ENCODE data around the gene KIAA0753. TPM values are rescaled to one million over a fixed set of nuclear protein-coding genes. Genes with fewer than 3 reads are reported as not detected.

KIAA0753 gene
- polyA plus RNA-seq, 1 donor (not counting 4 experiments of a cell fraction or from before 2014, with no cell fraction given), result 11.6 TPM

- Histone ChIP-seq H3K9me1 (ENCODE audit: control insufficient read depth, extremely low read depth, insufficient read depth, low read length) (no peaks in the 10 kb centered on the region), H3K4me1 (ENCODE audit: control insufficient read depth, extremely low read depth, insufficient read depth, low read length) (peaks cover 17% of the 10 kb centered on the region), H3K27ac (ENCODE audit: control insufficient read depth, insufficient read depth, low read length) (no peak overlapping the region), H3K27me3 (ENCODE audit: control insufficient read depth, extremely low read depth, insufficient read depth, low read length) (no peaks in the 10 kb centered on the region), H3K4me3 (ENCODE audit: control insufficient read depth in 2 of 3, extremely low read depth in 1 of 3, insufficient read depth in 2 of 3, low read depth in 1 of 3, low read length in 3 of 3) (no peak overlapping the region), H3K79me2 (ENCODE audit: control insufficient read depth, insufficient read depth, low read length) (no peaks in the 10 kb centered on the region), H3K9ac (ENCODE audit: control insufficient read depth, extremely low read depth, insufficient read depth, low read length) (no peak overlapping the region), H3K36me3 (ENCODE audit: control insufficient read depth in 2 of 2, extremely low read depth in 1 of 2, insufficient read depth in 2 of 2, low read length in 2 of 2) (no peaks in the 10 kb centered on the region), H4K20me1 (ENCODE audit: control insufficient read depth, extremely low read depth, insufficient read depth, low read length) (no peaks in the 10 kb centered on the region), H2AFZ (ENCODE audit: control insufficient read depth, low read length) (no peak overlapping the region), H3K9me3 (ENCODE audit: control insufficient read depth, low read depth, low read length) (no peaks in the 10 kb centered on the region), H3K4me2 (ENCODE audit: control insufficient read depth, extremely low read depth, insufficient read depth, low read depth, low read length) (no peak overlapping the region)
- dilution Hi-C loops (cut with MboI; ENCODE audit: extremely low pct_ligation_motif_present, low sequenced_read_pairs), result no loop called here
- DNase-seq (ENCODE audit: low read depth, low spot score), result no peak
- FAIRE-seq, result no peak
- TF ChIP-seq CTCF (optimal IDR thresholded peaks at IDR 0.05 in 1 of 3, IDR thresholded peaks at IDR 0.05 in 1 of 3, conservative IDR thresholded peaks at IDR 0.05 in 1 of 3; ENCODE audit: extremely low read depth in 1 of 3, insufficient read depth in 2 of 3, low read length in 3 of 3) (no peak), EZH2 (IDR thresholded peaks at IDR 0.05; ENCODE audit: low read length) (no peak)
Observed at GRCh38 chr17:6558276-6558675, 82.2 kb downstream of the KIAA0753 start.

- Histone ChIP-seq H2AFZ (ENCODE audit: control insufficient read depth, low read length) (no peak overlapping the region), H3K4me1 (ENCODE audit: control insufficient read depth, extremely low read depth, insufficient read depth, low read length) (peaks cover 29% of the 10 kb centered on the region), H3K9ac (ENCODE audit: control insufficient read depth, extremely low read depth, insufficient read depth, low read length) (peak overlapping the region; percentile 45), H4K20me1 (ENCODE audit: control insufficient read depth, extremely low read depth, insufficient read depth, low read length) (no peaks in the 10 kb centered on the region), H3K9me3 (ENCODE audit: control insufficient read depth, low read depth, low read length) (no peaks in the 10 kb centered on the region), H3K79me2 (ENCODE audit: control insufficient read depth, insufficient read depth, low read length) (no peaks in the 10 kb centered on the region), H3K27me3 (ENCODE audit: control insufficient read depth, extremely low read depth, insufficient read depth, low read length) (no peaks in the 10 kb centered on the region), H3K4me2 (ENCODE audit: control insufficient read depth, extremely low read depth, insufficient read depth, low read depth, low read length) (peak overlapping the region; percentile 41), H3K27ac (ENCODE audit: control insufficient read depth, insufficient read depth, low read length) (no peak overlapping the region), H3K36me3 (ENCODE audit: control insufficient read depth in 2 of 2, extremely low read depth in 1 of 2, insufficient read depth in 2 of 2, low read length in 2 of 2) (no peaks in the 10 kb centered on the region), H3K9me1 (ENCODE audit: control insufficient read depth, extremely low read depth, insufficient read depth, low read length) (no peaks in the 10 kb centered on the region), H3K4me3 (ENCODE audit: control insufficient read depth in 2 of 3, extremely low read depth in 1 of 3, insufficient read depth in 2 of 3, low read depth in 1 of 3, low read length in 3 of 3) (peak overlapping the region in 1 of 3 experiments; percentile 15)
- dilution Hi-C loops (cut with MboI; ENCODE audit: extremely low pct_ligation_motif_present, low sequenced_read_pairs), result no loop called here
- TF ChIP-seq EZH2 (IDR thresholded peaks at IDR 0.05; ENCODE audit: low read length) (no peak), CTCF (optimal IDR thresholded peaks at IDR 0.05 in 1 of 3, IDR thresholded peaks at IDR 0.05 in 1 of 3, conservative IDR thresholded peaks at IDR 0.05 in 1 of 3; ENCODE audit: extremely low read depth in 1 of 3, insufficient read depth in 2 of 3, low read length in 3 of 3) (no peak)
- FAIRE-seq (no peak), DNase-seq (ENCODE audit: low read depth, low spot score) (no peak)
Observed at GRCh38 chr17:6557040-6557438, 83.5 kb downstream of the KIAA0753 start.
